Measurements from ENCODE around the gene AP5S1. TPM values are rescaled to one million over a fixed set of nuclear protein-coding genes. Genes with fewer than 3 reads are reported as not detected.
A peak's percentile ranks its signal among the peaks of the same experiment; 100 is the strongest.

Gene AP5S1
- total RNA-seq, 2 experiments from 2014 or later: 6.0 TPM

- ATAC-seq (ENCODE audit: poor library complexity): no peak
- Mint-ChIP-seq H3K9me3 (no peaks in the 10 kb centered on the region), H3K4me1 (ENCODE audit: low read depth) (peaks cover 51% of the 10 kb centered on the region), H3K27ac (peak overlapping the region; percentile 95), H3K27me3 (no peaks in the 10 kb centered on the region), H3K36me3 (ENCODE audit: low read depth) (peaks cover 57% of the 10 kb centered on the region), H3K4me3 (peak overlapping the region; percentile 100)
- intact Hi-C loops (cut with DNase I, micrococcal nuclease): loop anchor here in 1 of 2 experiments (1.0 kb wide), 1 partner anchor 9 kb away; no protein-coding TSS in a partner anchor
- peaks cover 58% of the 10 kb centered on the region for H3K4me1 ChIP-seq (ENCODE audit: insufficient read depth, low read length)
- peak overlapping the region; percentile 67 to 78 for H3K27ac ChIP-seq (ENCODE audit: low read depth in 1 of 2, low read length in 2 of 2)
- peaks cover 32% of the 10 kb centered on the region for H3K36me3 ChIP-seq (ENCODE audit: insufficient read depth, low read length)
- no peak for DNase-seq
- CTCF ChIA-PET: interaction anchor here (1.0 to 2.8 kb wide), 7 partner anchors 10 to 288 kb away, joined by 3 to 32 read pairs (median 5); partner anchors contain the start of genes ADISSP, AP5S1 and CENPB
- POLR2A ChIA-PET: interaction anchor here (1.1 to 3.0 kb wide), 7 partner anchors 10 to 30 kb away, joined by 3 to 35 read pairs (median 20); partner anchors contain the start of genes ADISSP, AP5S1 and CENPB
- no peaks in the 10 kb centered on the region for H3K9me3 ChIP-seq (ENCODE audit: control insufficient read depth in 1 of 2, insufficient read depth in 1 of 2, low read length in 2 of 2)
- TF ChIP-seq CTCF (IDR thresholded peaks at IDR 0.05): no peak
- no peaks in the 10 kb centered on the region for H3K27me3 ChIP-seq (ENCODE audit: control insufficient read depth in 1 of 2, insufficient read depth in 2 of 2, low read length in 2 of 2)
- H3K4me3 ChIP-seq (ENCODE audit: low read length): peak overlapping the region; percentile 96
These were observed 23.7 kb upstream of the AP5S1 start for GRCh38 chr20:3796477-3797225.

GRCh38 chr20:3797226-3797545 is 23.2 kb upstream of the AP5S1 start:
- H3K4me3 ChIP-seq (ENCODE audit: low read length): peak overlapping the region; percentile 96
- CTCF ChIA-PET: interaction anchor here (2.8 kb wide), 1 partner anchor 23 kb away, joined by 32 read pairs; the partner anchor contains the start of gene AP5S1
- no peaks in the 10 kb centered on the region for H3K27me3 ChIP-seq (ENCODE audit: control insufficient read depth in 1 of 2, insufficient read depth in 2 of 2, low read length in 2 of 2)
- intact Hi-C loops (cut with DNase I, micrococcal nuclease): no loop called here
- Mint-ChIP-seq H3K9me3 (no peaks in the 10 kb centered on the region), H3K27ac (peak overlapping the region; percentile 95), H3K4me3 (peak overlapping the region; percentile 100), H3K36me3 (ENCODE audit: low read depth) (peaks cover 62% of the 10 kb centered on the region), H3K4me1 (ENCODE audit: low read depth) (peaks cover 51% of the 10 kb centered on the region), H3K27me3 (no peaks in the 10 kb centered on the region)
- no peaks in the 10 kb centered on the region for H3K9me3 ChIP-seq (ENCODE audit: control insufficient read depth in 1 of 2, insufficient read depth in 1 of 2, low read length in 2 of 2)
- H3K36me3 ChIP-seq (ENCODE audit: insufficient read depth, low read length): peaks cover 37% of the 10 kb centered on the region
- H3K27ac ChIP-seq (ENCODE audit: low read depth in 1 of 2, low read length in 2 of 2): peak overlapping the region; percentile 67 to 78
- H3K4me1 ChIP-seq (ENCODE audit: insufficient read depth, low read length): peaks cover 63% of the 10 kb centered on the region
- POLR2A ChIA-PET: interaction anchor here (3.0 kb wide), 1 partner anchor 23 kb away, joined by 34 read pairs; the partner anchor contains the start of gene AP5S1
- DNase-seq (no peak), ATAC-seq (ENCODE audit: poor library complexity) (no peak)
- TF ChIP-seq CTCF (IDR thresholded peaks at IDR 0.05): no peak

- H3K36me3 Mint-ChIP-seq (ENCODE audit: low read depth): peaks cover 68% of the 10 kb centered on the region
- H3K4me1 ChIP-seq (ENCODE audit: insufficient read depth, low read length): peaks cover 69% of the 10 kb centered on the region
- CTCF ChIA-PET: interaction anchor here (0.6 to 2.8 kb wide), 4 partner anchors 10 to 44 kb away, joined by 3 to 18 read pairs (median 6); partner anchors contain the start of gene AP5S1
- ATAC-seq (ENCODE audit: poor library complexity): peak; percentile 19
- peak overlapping the region; percentile 67 to 78 for H3K27ac ChIP-seq (ENCODE audit: low read depth in 1 of 2, low read length in 2 of 2)
- H3K4me1 Mint-ChIP-seq (ENCODE audit: low read depth): peaks cover 56% of the 10 kb centered on the region
- no peak for TF ChIP-seq CTCF (IDR thresholded peaks at IDR 0.05)
- POLR2A ChIA-PET: interaction anchor here (0.6 to 3.3 kb wide), 4 partner anchors 11 to 29 kb away, joined by 5 to 25 read pairs (median 12); partner anchors contain the start of genes AP5S1, CENPB and SPEF1
- no peaks in the 10 kb centered on the region for H3K9me3 Mint-ChIP-seq
- H3K27me3 Mint-ChIP-seq: no peaks in the 10 kb centered on the region
- H3K36me3 ChIP-seq (ENCODE audit: insufficient read depth, low read length): peaks cover 43% of the 10 kb centered on the region
- no peaks in the 10 kb centered on the region for H3K9me3 ChIP-seq (ENCODE audit: control insufficient read depth in 1 of 2, insufficient read depth in 1 of 2, low read length in 2 of 2)
- peak overlapping the region; percentile 95 for H3K27ac Mint-ChIP-seq
- DNase-seq: peak in 9 of 14 experiments; percentile 39 to 83 (median 60)
- peak overlapping the region; percentile 100 for H3K4me3 Mint-ChIP-seq
- no peaks in the 10 kb centered on the region for H3K27me3 ChIP-seq (ENCODE audit: control insufficient read depth in 1 of 2, insufficient read depth in 2 of 2, low read length in 2 of 2)
- H3K4me3 ChIP-seq (ENCODE audit: low read length): peak overlapping the region; percentile 96
- intact Hi-C loops (cut with DNase I, micrococcal nuclease): no loop called here
These were observed 22.6 kb upstream of the AP5S1 start for GRCh38 chr20:3797592-3798372.
